ENCODE results near the gene CAP2.
"Not testable (repeated sequence)": the region's sequence is repeated elsewhere in the genome, so short reads cannot be mapped to it uniquely, and the experiment has no call there.

The CAP2 gene

DNA sequence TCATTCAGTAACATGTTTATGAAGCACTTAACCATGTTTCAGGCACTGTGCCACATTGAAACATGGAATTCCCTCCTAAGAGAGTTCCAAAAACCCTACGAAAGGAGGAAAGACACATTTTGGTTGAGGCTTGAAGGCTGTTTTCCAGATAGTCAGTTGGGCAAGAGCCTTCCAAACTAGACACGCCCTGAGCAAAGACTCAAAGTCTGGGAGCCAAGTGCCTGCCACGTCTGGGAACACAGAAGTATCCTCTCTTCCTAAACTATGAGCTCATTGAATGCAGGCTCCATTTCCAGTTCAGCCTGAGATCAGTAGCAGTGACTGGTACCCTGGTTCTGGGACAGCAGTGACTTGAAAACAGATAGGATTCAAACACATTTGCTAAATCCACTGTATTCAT, 132.2 kb downstream of the CAP2 start:
- no peak for DNase-seq (ENCODE audit: low read depth)
- TF ChIP-seq, protein P1, sequence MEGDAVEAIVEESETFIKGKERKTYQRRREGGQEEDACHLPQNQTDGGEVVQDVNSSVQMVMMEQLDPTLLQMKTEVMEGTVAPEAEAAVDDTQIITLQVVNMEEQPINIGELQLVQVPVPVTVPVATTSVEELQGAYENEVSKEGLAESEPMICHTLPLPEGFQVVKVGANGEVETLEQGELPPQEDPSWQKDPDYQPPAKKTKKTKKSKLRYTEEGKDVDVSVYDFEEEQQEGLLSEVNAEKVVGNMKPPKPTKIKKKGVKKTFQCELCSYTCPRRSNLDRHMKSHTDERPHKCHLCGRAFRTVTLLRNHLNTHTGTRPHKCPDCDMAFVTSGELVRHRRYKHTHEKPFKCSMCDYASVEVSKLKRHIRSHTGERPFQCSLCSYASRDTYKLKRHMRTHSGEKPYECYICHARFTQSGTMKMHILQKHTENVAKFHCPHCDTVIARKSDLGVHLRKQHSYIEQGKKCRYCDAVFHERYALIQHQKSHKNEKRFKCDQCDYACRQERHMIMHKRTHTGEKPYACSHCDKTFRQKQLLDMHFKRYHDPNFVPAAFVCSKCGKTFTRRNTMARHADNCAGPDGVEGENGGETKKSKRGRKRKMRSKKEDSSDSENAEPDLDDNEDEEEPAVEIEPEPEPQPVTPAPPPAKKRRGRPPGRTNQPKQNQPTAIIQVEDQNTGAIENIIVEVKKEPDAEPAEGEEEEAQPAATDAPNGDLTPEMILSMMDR (IDR thresholded peaks at IDR 0.05; ENCODE audit: control insufficient read depth, extremely low read depth, insufficient read depth): no peak
- no peak overlapping the region for H3K4me3 ChIP-seq (ENCODE audit: low read depth, low read length)

- TF ChIP-seq, protein P1 (IDR thresholded peaks at IDR 0.05; ENCODE audit: control insufficient read depth, extremely low read depth, insufficient read depth): no peak
- no peak for DNase-seq (ENCODE audit: low read depth)
- H3K4me3 ChIP-seq (ENCODE audit: low read depth, low read length): no peak overlapping the region
Measured at GRCh38 chr6:17527076-17527475, 133.7 kb downstream of the CAP2 start.

DNA sequence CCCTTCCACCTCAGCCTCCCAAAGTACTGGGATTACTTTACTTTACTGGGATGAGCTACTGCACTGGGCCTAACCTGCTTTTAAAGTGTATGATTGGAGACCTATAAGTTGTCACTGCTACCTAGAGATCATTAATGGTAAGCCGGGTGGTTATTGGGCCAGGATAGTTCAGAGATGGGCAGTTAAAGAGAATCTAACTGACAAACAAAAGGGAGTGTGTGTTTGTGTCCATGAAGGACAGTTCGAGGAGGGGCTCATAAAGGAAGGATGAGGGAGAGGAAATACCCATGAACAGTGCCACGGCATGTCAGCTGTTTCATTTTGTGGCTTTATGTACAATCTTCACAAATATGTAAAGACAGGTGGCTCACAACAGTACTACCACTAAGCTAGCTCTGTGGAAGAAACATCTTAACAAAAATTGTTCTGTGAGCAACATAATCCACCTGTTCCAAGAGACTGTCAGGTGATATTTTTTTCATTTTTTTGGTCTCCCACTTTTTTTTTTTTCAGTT, 137.0 kb downstream of the CAP2 start:
- TF ChIP-seq, protein P1 (IDR thresholded peaks at IDR 0.05; ENCODE audit: control insufficient read depth, extremely low read depth, insufficient read depth): no peak
- DNase-seq (ENCODE audit: low read depth): no peak
- H3K4me3 ChIP-seq (ENCODE audit: low read depth, low read length): no peak overlapping the region

- H3K4me3 ChIP-seq (ENCODE audit: low read depth, low read length): no peak overlapping the region
- DNase-seq (ENCODE audit: low read depth): no peak
- TF ChIP-seq, protein P1 (IDR thresholded peaks at IDR 0.05; ENCODE audit: control insufficient read depth, extremely low read depth, insufficient read depth): no peak
Measured at GRCh38 chr6:17536586-17536985, 143.2 kb downstream of the CAP2 start.

DNA sequence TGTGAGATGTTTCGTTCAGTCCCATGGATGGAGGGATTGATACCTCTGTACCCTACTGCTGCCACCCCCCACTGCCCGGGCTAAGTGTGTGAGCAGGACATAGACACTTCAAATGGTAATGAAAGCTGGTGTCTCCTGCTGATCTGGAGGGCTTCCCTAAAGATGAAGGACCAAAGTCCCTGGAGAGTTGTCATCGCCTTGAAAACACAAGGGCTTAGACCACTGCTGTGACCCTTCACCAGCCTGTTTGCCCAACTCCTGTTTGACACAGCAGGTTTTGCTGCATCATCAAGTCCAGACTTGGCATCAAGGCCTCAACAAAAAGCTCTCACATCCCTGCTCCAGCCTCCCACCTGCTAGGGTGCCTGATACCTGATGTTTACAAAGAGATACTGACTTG, 148.8 kb downstream of the CAP2 start:
- no peak for DNase-seq (ENCODE audit: low read depth)
- TF ChIP-seq, protein P1 (IDR thresholded peaks at IDR 0.05; ENCODE audit: control insufficient read depth, extremely low read depth, insufficient read depth): no peak
- no peak overlapping the region for H3K4me3 ChIP-seq (ENCODE audit: low read depth, low read length)

- DNase-seq (ENCODE audit: low read depth); H3K4me3 ChIP-seq (ENCODE audit: low read depth, low read length): not testable (repeated sequence)
Measured at GRCh38 chr6:17545681-17546080, 152.3 kb downstream of the CAP2 start.

GRCh38 chr6:17551383-17551958, 158.1 kb downstream of the CAP2 start:
- TF ChIP-seq, protein P1 (IDR thresholded peaks at IDR 0.05; ENCODE audit: control insufficient read depth, extremely low read depth, insufficient read depth): no peak
- no peak overlapping the region for H3K4me3 ChIP-seq (ENCODE audit: low read depth, low read length)
- DNase-seq (ENCODE audit: low read depth): no peak
